ENCODE data around the gene PACSIN1.
A peak's percentile ranks its signal among the peaks of the same experiment; 100 is the strongest.
"Not testable (repeated sequence)": the region's sequence is repeated elsewhere in the genome, so short reads cannot be mapped to it uniquely, and the experiment has no call there.

PACSIN1 gene

DNA sequence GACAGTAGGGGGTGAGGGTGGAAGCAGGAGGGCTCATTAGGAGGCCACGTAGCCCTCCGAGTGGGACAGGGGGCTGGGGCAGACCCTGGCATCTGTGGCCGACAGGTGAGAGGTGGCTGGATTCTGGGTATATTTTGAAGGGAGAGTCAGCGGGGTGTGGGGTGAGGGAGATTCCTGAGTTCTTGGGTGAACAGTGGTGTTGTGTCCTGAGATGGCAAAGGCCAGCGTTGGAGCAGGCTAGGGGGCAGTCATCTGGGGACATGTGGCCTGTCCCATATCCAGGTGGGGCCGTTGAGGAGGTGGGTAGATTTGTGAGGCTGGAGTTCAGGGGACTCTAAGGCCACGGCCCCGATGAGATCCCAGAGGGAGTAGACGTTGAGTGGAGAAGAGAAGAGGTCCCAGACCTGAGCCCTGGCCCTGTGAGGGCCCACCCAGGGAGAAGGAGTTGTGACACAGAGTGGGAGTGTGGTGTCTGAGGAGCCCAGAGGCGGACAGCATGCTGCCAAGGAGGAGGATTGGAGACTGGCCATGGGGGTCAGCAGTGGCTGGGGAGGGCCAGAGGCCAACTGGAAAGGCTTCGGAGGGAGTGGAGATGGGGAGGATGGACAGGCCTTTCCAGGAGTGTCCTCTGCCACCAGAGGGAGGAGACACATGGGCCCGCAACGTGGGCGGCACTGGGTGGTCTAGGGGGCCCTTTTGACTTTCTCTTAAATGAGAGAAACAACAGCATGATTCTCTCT lies 19.6 kb downstream of the PACSIN1 start:
- DNase-seq, result no peak

DNA sequence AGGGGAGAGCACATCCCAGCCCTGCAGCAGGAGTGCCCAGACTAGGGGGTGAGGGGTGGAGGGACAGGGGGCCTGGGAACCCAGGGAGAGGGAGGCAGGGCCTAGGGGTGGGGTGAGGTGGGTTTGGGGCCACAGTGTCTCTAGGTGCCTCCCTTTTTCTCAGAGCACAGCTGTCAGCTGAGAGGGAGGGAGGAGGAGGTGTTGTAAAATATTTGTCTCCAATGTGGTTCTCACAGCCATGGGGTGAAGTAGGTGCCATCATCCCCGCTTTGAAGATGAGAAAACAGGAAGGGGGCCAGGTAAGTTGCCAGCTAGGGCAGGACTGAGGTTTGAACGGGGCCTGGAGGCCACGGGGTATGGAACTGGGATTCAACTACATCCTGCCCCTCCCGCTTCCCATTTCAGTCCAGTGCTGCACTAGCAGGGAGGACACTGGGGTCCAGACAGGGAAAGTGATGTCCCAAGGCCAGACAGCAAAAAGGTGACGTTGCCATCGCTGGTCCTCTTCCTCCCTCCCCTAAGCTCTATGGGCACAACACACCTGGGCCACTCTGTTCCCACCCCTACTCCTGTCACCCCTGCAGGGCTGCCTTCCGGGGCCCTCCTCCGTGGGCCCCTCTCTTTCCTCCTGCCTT lies 20.3 kb downstream of the PACSIN1 start:
- no peak for DNase-seq

- DNase-seq, result not testable (repeated sequence)
Observed at GRCh38 chr6:34486886-34487285, 21.0 kb downstream of the PACSIN1 start.

DNA sequence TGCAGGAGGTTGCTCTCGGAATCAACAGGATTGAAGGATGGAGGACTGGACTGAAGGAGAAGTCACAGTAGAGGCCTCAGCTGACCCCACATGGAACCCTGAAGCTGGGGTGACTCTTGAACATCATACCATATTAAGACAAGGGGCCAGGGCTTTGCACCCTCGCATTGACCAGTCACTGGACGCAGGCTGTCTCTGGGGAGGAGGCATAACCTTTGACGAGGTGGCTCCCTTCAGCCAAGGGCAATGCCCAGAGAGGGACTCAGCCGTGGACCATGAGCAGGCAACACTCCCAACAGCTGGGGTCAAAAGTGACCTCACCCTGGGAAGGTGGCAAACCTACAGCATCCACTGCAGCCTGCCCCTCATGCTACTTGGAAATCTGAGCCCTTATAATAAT lies 21.7 kb downstream of the PACSIN1 start:
- no peak for DNase-seq

DNA sequence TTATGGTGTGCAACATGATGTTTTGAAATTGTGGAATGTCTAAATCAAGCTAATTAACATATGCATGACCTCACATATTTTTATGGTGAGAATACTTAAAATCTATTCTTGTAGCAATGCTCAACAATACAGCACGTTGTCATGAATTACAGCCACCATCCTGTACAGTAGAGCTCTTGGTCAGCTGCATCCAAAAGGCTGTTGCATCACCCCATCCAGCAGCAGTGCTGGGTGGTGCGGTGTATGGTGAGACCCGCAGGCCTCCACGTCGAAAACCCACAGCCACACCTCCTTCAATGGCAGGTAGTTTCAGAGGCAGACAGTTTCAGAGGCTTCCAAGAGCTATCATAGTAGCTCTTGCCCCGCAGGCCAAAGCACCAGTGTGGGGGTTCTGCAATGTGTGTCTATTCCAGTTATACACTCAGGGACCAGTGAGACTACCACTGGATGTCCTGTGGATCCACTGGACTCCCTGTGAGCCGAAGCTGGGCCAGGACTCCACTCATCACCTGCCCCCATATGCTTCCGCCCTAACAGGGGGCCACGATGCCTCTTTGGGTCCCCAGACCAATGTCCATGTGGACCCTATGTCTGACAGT lies 23.4 kb downstream of the PACSIN1 start:
- no peak for DNase-seq

DNA sequence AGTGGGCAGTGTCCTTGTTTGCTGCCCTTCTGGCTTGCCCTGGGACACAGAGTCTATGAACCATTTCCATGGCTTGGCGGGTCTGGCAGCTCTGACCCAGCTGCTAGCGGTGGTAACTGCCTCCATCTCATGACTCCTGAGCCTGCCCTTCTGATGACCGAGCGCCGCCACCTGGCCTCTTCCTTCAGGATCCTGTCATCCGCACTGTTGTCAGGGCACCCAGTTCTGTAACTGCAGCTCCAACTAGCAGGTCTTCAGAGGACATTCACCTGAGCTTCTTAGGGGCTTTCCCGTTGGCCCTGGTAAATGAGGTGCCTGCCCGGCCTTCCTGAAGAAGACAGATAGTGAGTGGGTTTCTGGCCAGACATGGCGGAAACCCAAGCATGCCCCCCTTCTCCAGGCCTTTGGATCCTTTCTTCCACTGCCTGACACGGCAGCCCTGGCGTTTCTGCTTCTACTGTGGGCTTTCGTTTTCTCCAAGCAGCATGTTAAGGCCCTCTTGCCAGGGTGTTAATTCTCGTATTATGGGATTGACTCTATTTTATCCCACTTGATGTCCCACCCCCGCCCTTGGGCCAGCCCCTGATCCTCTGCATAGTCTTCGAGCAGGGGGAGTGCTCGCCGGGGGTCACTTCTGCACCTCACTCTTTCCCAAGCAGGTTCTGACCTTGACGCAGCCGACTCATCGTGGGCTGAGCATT lies 24.7 kb downstream of the PACSIN1 start:
- no peak for DNase-seq

DNA sequence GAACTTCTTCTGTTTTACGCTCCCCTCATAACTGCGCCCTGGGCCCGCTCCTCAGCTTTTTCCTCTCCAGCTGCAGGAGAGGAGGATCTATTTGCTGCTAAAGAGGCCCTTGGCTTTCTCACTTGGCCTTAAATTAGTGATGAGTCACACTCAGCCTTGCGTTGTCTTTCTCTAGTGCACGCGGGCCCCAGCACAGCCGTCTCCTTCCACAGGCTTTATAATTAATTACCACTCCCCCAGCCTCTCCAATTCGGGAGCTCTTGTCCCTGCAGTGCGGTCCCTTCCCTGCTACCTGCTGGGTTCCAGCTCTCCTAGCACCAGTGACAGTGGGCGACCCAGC lies 25.2 kb downstream of the PACSIN1 start:
- peak; percentile 51 for DNase-seq

GRCh38 chr6:34493344-34493743 lies 27.5 kb downstream of the PACSIN1 start:
- no peak for DNase-seq

- no peak for DNase-seq
Observed at GRCh38 chr6:34494973-34495372, 29.1 kb downstream of the PACSIN1 start.

GRCh38 chr6:34496103-34496685 lies 30.3 kb downstream of the PACSIN1 start:
- DNase-seq, result no peak

- no peak for DNase-seq
Observed at GRCh38 chr6:34497411-34497810, 31.5 kb downstream of the PACSIN1 start.

DNA sequence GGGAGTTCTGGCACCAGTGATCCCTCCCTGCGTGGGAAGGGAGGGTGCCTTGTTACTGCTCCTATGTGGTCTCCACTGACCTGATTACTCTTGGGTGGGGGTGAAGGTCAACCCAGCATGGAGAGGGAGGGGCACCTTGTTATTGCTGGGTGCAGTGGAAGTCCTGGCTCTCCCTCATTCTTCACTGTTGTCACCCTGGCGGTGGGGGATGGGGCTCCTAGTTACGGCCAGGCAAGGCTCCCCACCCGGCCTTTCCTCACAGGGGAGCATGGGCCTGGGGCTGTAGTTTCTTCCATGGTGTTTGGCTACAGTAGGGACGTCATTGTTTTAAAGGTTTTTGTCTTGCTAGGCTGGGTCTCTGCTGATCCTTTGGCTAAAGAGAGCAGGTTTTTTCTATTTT lies 40.8 kb downstream of the PACSIN1 start:
- DNase-seq, result no peak

DNA sequence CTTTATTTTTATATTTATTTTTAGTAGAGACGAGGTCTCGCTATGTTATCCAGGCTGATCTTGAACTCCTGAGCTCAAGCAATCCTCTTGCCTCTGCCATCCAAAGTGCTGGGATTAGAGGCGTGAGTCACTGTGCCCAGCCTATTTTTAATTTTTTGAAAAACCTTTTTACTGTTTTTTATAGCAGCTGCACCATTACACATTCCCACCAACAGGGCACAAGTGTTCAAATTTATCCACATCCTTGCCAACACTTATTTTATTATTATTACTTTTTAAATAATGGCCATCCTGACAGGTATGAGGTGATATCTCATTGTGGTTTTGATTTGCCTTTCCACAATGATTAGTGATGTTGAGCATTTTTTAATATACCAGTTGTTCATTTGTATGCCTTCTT lies 42.5 kb downstream of the PACSIN1 start:
- DNase-seq, result no peak

DNA sequence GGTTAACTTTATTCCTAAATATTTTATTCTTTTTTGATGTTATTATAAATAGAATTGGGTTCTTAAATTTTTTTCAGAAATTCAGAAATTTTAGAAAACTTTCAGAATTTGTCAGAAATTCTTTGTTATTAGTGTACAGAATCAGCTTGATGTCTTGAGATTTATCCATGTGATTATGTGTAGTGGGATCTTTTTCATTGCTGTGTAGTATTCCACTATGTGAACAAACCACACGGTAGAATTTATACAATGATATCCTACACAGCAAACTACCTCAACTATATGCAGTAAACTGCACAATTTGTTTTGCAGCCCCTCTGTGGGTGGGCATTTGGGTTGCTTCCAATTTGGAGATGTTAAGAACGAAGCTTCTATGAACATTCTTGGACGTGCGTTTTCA lies 43.9 kb downstream of the PACSIN1 start:
- DNase-seq, result no peak

DNA sequence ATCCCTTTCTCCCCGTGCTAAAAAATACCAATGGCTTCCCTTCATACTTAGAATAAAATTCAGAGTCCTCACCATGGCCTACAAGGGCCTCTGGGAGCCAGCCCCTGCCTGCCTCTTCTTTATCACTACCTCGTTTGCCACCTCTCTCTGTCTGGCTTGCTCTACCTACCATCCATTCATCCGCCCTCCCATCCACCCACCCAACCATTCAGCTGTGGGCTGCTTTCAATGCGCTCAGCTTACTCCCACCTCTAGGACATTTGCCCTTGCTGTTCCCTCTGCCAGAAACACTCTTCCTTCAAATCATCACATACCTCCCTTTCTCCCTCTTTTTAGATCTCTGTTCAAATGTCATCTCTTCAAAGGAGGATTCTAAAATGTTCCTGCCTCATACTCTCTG lies 44.4 kb downstream of the PACSIN1 start:
- no peak for DNase-seq

- no peak for DNase-seq
Observed at GRCh38 chr6:34511214-34511914, 45.5 kb downstream of the PACSIN1 start.

- DNase-seq, result no peak
Observed at GRCh38 chr6:34511915-34512737, 46.2 kb downstream of the PACSIN1 start.

DNA sequence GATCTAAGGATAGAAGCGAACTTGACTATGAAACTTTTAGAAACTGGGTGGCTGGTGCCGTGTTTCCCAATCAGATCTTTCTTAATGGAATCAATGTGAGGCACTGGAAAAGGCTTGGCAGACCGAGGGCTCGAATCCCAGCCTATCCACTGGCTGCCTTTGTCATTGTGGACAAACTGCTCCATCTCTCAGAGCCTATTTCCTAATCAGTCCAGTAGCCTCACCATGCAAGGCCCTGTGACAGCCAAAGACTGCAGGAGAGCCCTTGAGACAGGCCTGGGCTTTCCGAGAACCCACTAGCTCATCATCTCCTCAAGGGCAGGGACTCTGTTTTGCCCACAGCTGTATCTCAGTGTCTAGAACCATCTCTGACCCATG lies 46.9 kb downstream of the PACSIN1 start:
- DNase-seq, result no peak

- DNase-seq, result no peak
Observed at GRCh38 chr6:34513646-34514045, 47.8 kb downstream of the PACSIN1 start.

DNA sequence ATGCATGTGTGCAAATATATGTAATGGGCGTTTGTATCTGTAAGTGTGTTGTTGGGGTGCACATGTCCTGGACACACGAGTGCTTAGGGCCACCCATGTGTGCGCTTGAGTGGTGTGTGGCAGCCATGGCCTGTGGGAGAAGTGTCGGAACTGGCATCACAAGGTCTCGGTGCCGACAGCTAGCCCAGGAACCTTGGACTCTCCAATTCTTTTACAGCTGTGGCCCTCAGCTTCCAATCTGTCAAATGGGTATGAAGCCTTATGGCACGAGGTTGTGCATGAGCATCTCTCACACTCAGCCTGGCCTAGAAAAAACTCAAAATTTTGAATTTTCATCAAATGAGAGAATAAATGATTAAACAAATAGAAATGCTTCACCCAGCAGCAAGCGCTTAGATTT lies 48.2 kb downstream of the PACSIN1 start:
- DNase-seq, result no peak

GRCh38 chr6:34514593-34515472 lies 49.0 kb downstream of the PACSIN1 start:
- no peak for DNase-seq

Measured in NCI-H446 treated with DMSO at 0.1 percent for 48 hours (cell line).